ENCODE results near the gene EPHA6.
"Not testable (repeated sequence)": the region's sequence is repeated elsewhere in the genome, so short reads cannot be mapped to it uniquely, and the experiment has no call there.

The EPHA6 gene

DNA sequence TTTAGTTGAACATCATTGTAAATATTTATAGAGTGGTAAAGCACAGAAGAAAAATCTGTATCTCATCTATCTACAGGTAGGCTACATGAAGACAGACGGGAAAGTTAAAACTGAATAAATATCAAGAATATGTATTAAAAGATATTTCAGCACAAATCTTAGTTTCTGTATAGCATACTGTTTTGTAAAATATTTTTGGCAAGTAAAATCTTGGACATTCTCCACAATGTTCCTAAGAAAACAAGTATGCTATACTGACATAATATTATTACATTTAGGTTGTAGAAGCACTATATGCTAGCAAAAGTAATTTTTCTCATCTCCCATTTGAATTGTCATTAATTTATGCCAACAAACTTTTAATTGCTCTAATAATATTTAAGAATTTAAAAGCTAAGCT, 623.7 kb downstream of the EPHA6 start:
- no peak overlapping the region for H3K27ac ChIP-seq
- TF ChIP-seq, protein P1, sequence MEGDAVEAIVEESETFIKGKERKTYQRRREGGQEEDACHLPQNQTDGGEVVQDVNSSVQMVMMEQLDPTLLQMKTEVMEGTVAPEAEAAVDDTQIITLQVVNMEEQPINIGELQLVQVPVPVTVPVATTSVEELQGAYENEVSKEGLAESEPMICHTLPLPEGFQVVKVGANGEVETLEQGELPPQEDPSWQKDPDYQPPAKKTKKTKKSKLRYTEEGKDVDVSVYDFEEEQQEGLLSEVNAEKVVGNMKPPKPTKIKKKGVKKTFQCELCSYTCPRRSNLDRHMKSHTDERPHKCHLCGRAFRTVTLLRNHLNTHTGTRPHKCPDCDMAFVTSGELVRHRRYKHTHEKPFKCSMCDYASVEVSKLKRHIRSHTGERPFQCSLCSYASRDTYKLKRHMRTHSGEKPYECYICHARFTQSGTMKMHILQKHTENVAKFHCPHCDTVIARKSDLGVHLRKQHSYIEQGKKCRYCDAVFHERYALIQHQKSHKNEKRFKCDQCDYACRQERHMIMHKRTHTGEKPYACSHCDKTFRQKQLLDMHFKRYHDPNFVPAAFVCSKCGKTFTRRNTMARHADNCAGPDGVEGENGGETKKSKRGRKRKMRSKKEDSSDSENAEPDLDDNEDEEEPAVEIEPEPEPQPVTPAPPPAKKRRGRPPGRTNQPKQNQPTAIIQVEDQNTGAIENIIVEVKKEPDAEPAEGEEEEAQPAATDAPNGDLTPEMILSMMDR (IDR thresholded peaks at IDR 0.05) = no peak
- no peak overlapping the region for H3K4me3 ChIP-seq
- no peak for DNase-seq (ENCODE audit: low spot score)

DNA sequence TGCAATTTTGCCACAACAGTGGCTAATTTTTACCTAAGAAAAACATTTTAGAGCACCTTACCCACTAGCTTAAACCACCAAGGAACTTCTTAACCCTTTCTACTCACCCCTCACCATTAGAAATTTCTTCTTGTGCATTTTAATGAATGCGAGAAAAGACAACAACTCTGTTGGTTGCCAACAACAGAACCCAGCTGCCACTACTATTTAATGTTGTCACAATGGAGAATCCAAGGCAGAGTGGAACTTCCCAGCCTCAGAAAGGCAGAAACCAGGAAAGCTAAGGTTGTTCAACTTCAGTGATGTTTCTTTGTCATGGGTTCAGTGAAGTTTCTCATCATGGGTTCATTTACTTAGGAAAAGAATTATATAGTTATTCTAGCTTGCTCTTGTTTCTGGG, 625.0 kb downstream of the EPHA6 start:
- no peak for DNase-seq (ENCODE audit: low spot score)
- Histone ChIP-seq H3K4me3 (no peak overlapping the region), H3K27ac (no peak overlapping the region)
- TF ChIP-seq, protein P1 (IDR thresholded peaks at IDR 0.05) = no peak

DNA sequence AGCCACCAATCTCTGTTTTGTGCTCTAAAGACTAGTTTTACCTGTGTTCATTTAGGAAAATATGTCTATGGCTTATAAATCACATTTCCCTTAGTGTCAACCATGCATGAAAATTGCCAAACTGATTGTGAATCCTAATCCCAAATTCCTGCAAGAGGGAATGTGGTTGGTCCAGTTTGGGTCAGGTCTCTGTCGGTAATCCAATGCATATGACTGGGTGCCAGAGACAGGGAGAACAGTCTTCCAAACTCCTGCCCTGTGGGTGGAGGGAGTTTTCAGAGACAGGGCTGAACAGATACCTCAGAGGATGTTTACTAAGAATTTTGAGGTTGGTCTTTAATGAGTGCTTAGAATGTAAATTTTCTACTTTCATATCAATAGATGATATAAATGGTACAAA, 649.6 kb downstream of the EPHA6 start:
- DNase-seq (ENCODE audit: low spot score) = no peak
- Histone ChIP-seq H3K4me3 (no peak overlapping the region), H3K27ac (no peak overlapping the region)
- TF ChIP-seq, protein P1 (IDR thresholded peaks at IDR 0.05) = no peak

DNA sequence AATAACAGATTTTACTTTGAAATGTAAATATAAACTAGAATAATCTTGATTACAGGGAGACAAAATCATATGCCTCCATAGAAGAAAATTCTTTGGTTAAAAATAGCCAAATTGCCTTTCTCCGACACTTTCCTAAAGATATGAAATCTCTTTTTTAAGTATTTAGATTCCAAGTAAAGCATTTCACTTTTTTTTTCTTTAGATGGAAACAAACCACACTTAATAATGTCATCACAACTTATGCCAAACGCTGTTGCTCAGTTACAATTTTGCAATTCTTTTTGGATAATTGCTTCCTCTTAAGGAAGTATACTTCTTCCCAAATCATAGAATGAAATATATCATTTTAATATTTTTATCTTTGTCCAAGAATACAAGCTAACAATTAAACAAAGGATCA, 656.1 kb downstream of the EPHA6 start:
- TF ChIP-seq, protein P1 (IDR thresholded peaks at IDR 0.05) = no peak
- H3K4me3 ChIP-seq = no peak overlapping the region
- no peak overlapping the region for H3K27ac ChIP-seq
- DNase-seq (ENCODE audit: low spot score) = no peak

DNA sequence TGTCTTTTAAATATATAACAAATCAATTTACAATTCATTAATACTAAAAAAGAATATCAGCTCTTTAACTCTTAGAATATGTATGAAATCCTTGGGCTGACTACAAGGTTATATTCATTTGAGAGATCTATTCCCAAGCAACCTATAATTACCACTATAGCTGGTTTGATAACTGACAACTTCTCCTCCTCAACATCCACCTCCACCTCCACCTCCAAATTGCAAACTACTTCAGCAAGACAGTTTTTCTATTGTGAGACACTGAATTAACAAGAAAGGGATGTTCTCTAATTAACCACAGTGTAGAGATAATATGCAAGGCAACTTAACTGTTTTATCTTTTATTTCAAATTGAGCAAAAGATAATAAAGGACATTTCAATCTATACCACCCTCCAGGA, 665.3 kb downstream of the EPHA6 start:
- Histone ChIP-seq H3K4me3 (no peak overlapping the region), H3K27ac (no peak overlapping the region)
- TF ChIP-seq, protein P1 (IDR thresholded peaks at IDR 0.05) = no peak
- DNase-seq (ENCODE audit: low spot score) = no peak

DNA sequence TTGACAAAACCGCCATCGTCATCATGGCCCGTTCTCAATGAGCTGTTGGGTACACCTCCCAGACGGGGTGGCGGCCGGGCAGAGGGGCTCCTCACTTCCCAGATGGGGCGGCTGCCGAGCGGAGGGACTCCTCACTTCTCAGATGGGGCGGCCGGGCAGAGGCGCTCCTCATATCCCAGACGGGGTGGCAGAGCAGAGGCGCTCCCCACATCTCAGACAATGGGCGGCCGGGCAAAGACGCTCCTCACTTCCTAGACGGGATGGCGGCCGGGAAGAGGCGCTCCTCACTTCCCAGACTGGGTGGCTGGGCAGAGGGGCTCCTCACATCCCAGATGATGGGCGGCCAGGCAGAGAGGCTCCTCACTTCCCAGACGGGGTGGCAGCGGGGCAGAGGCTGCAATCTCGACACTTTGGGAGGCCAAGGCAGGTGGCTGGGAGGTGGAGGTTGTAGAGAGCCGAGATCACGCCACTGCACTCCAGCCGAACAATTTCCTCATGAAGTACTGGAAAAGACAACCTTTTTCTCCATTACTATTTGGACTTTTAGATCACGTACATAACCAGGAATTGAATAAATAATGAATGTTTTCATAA, 666.4 kb downstream of the EPHA6 start:
- not testable (repeated sequence) for H3K4me3 ChIP-seq; DNase-seq (ENCODE audit: low spot score); H3K27ac ChIP-seq

DNA sequence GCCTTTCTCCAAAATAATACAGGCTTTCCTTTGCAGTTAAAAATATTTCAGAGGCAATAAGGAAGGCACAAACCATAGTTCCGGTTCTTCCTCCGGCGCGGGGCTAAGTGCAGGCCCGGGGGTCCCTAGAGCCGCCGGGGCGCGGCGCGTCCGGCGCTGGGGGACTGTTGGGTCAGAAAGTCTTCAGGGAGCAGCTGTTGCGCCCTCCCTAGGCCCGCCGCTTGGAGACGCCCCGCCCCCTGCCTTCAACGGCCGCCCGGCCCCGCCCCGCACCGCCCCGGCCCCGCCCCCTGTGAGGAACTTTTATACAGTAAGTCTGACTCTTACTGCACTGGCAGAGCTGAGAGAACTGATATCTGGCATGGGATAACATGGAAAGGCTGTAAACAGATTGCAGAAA, 667.0 kb downstream of the EPHA6 start:
- TF ChIP-seq, protein P1 (IDR thresholded peaks at IDR 0.05) = no peak
- H3K27ac ChIP-seq = no peak overlapping the region
- H3K4me3 ChIP-seq = no peak overlapping the region
- no peak for DNase-seq (ENCODE audit: low spot score)

DNA sequence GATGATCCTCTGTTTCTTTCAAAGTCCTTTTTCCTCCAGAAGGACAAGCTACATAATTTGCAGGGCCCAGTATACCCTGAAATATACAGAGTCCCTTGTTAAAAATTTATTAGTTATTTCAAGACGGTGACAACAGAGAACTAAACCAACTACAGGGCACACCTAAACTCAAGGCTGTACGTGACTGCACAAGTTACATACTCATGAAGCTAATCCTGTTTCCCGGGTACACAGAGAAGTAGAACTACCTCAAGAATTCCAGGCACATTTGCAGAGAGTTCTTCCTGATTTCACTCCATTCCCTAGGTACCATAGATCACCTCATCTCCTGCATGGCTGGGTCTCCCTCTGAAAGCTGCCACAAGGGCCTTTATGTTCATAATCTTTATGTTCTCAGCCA, 670.8 kb downstream of the EPHA6 start:
- TF ChIP-seq, protein P1 (IDR thresholded peaks at IDR 0.05) = no peak

More for the DNA sequence above, 670.8 kb downstream of the EPHA6 start:
- H3K27ac ChIP-seq = no peak overlapping the region
- DNase-seq (ENCODE audit: low spot score) = no peak
- no peak overlapping the region for H3K4me3 ChIP-seq

Data from coronary artery (tissue), 2 donors.